ENCODE measurements around the gene SLC16A3.
"Not testable (repeated sequence)": the region's sequence is repeated elsewhere in the genome, so short reads cannot be mapped to it uniquely, and the experiment has no call there.

The SLC16A3 gene

DNA sequence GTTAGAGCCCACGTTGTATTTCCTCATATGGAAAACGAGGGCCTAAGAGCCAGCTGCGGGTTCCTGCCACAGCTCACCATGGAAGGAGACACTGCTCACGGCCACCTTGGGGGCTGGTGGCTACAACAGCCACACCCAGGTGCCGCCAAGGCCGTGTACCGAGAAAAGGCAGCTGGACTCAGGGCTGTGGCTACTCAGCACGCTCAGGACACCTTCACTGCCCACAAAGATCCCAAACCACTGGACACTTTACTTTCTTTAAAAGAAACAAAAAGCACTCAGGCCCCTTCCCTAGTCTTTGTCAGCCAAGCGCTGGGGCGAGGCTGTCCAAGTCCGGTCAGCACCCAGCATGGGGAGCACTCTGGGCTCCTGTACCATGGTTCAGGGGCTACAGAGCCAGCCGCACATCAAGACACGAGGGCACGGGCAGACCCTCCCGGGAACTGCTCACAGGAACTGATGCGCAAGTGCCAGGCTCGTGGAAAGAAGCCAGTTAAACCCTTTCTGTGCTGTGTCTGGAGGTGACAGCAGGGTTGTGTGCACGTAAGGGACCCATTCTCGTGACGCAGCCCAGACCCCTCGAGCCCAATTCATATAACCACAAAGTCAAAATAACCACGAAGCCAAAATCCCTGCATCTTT, 18.5 kb downstream of the SLC16A3 start:
- DNase-seq (ENCODE audit: low read depth): no peak

DNA sequence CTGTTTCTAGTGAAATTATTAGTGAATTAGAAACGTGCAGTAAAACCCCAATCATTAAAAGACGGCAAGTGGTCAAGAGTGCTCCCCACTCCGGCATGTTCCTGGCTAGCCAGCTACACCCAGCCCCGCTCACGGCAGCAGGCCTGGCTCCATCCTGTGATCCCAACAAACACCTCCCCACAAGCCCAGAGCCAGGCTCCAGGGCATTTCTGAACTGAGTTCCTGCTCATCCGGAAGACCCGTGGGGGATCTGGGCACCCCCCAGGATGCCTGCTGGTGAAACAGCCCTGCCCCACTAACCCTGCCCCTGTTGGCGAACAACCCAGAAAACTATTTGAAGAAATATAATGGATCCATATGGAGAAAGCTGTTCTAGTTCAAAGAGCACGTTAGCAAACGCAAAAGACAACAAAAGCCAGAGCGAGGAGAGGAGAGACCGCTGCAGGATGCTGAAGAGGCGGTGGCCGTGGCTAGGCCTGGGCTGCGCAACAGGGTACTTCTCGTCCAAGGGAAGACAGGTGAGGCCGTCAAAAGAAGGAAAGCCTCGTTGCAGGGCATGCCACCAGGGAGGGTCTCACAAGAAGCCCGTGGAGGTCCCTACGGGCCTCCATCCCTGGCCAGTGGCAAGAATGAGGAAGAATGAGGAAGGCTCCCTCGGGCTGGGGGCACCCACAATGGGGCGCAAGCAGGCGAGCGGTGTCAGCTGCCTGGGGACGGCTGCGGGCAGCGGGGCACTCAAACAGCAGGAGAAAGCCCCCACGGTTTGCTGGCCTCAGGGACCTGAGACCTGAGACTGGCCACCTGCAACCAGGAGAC, 19.2 kb downstream of the SLC16A3 start:
- DNase-seq (ENCODE audit: low read depth): no peak

DNA sequence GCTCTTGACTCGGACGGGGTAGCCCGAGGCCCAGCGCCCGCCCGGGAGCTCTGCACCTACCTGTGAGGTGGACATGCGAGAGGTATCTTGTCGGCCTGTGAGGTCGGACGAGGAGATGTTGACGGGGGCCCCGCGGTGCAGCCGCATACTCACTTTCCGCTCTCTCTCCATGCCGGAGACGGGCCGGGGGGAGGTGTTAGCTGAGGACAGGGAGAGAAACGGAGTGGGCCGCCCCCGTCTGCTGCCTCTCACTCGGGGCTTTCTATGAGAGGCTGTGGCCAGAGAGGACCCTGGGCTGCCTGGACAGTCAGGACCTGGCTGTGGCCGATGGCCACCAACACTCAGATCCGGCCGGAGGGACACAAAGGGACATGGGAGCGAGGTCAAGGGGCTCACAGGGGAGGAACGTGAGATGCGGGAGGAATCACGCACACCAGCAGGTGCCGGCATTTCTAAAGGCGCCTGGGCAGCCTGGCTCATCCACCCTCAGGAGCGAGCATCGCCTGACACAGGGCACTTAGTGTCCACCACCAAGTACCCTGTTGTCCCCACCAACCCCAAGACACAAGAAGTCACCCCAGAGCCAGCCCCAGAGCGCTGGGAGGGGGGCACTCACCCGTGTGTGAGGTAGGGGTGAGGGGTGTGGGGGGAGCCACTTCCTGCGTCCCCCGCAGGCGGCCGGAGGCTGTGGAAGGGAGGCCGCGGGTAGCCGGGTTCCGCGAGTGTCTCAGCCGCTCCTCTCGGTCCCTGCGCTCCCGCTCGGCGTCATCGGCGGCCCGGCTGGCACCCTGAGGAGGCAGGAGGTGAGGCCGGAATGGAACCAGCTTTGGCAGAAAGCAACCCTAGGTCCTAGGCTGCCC, 20.2 kb downstream of the SLC16A3 start:
- DNase-seq (ENCODE audit: low read depth): no peak

DNA sequence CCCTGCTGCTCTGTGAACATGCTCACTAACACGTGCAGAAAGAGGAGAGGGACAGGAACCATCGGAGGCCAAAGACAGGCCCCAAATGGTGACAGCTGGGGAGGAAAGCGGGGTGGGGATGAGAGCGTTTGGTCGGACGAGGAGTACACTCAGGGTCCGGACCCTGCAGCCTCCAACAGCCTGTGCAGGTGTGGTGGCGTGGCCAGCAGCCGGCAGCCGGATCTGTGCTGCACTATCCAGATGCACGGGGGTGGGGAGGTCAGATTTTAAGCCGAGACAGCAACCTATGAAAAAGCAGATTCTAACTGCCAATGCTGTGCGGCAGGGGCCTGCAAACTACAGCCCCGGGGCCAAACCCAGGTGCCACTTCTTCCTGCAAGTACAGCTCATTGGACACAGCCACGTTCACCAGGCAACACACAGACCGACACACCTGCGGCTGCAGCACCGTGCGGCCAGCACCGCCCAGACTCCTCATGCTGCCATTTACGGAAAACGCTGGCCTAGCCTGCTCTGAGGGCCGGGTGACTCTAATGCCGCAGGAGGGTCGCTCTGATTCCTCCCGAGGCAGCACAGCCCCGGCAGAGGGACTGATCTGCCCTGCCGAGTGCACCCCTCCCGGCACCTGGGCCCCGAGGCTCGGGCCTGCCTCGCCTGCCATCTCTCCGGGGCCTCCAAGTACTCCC, 21.2 kb downstream of the SLC16A3 start:
- no peak for DNase-seq (ENCODE audit: low read depth)

GRCh38 chr17:82250868-82251500, 22.1 kb downstream of the SLC16A3 start:
- no peak for DNase-seq (ENCODE audit: low read depth)

GRCh38 chr17:82252511-82253178, 23.8 kb downstream of the SLC16A3 start:
- DNase-seq (ENCODE audit: low read depth): no peak

DNA sequence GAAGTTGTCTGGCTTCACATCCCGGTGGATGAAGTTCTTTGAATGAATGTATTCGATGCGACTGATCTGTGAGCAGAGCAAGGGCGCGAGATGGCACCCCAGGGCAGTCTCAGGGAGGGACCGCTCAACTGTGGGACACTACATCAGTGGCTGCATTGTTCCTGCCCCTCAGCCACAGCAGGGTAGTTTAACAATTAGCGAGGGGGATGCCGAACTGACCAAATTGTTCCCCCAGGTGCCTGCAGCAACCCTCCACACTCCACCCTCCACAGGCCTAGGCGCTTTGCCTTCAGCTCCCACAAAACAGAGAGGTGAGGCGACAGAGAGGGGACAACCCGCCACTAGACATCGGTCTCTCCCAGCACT, 24.3 kb downstream of the SLC16A3 start:
- DNase-seq (ENCODE audit: low read depth): no peak

- DNase-seq (ENCODE audit: low read depth): not testable (repeated sequence)
Measured at GRCh38 chr17:82254096-82254495, 25.3 kb downstream of the SLC16A3 start.

- DNase-seq (ENCODE audit: low read depth): not testable (repeated sequence)
Measured at GRCh38 chr17:82254746-82255145, 25.9 kb downstream of the SLC16A3 start.

DNA sequence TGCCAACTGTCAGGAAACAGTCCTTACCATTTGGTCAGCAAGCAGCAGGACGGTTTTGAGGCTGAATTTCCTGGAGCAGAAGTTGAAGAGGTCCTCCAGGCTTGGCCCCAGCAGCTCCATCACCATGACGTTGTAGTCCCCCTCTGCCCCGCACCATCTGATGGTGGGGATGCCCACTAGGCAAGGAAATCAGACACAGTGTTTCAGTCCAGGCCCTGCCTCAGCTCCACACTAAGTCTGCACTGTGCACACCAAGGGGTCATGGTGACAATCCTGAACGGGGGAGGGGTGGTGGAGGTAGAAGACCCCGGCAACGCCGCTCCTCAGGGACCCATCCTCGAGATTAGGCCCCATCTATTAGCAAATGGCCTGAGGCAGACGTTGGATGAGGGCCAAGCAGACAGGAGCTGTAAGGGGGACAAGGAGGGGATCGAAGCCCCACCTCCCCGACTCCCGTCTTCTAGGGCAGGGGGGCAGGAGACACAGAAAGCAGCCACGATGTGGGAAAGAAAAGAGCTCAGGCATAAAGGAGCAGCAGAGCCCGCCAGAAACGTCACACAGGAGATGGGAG, 26.6 kb downstream of the SLC16A3 start:
- no peak for DNase-seq (ENCODE audit: low read depth)

DNA sequence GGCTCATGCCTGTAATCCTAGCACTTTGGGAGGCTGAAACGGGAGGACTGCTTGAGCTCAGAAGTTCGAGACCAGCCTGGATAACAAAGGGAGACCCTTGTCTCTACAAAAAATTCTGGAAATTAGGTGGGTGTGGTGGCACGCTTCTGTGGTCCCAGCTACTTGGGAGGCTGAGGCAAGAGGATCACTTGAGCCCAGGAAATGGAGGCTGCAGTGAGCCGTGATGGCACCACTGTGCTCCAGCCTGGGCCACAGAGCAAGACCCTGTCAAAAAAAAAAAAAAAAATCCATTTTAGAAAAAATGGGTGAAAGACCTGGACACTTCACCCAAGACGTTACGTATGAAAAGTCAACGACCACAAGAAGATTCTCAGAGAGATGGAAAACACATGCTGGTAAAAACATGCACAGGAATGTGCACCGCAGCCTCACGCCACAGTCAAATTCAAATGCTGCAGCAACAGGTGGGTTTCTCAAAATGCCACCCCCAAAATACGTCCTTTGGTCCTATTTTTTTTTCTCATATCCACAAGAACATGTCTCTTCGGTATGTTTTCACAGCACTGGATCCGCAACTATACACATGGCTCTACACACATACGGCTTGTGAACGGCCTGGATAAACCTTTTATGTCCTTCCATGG, 27.5 kb downstream of the SLC16A3 start:
- DNase-seq (ENCODE audit: low read depth): no peak

DNA sequence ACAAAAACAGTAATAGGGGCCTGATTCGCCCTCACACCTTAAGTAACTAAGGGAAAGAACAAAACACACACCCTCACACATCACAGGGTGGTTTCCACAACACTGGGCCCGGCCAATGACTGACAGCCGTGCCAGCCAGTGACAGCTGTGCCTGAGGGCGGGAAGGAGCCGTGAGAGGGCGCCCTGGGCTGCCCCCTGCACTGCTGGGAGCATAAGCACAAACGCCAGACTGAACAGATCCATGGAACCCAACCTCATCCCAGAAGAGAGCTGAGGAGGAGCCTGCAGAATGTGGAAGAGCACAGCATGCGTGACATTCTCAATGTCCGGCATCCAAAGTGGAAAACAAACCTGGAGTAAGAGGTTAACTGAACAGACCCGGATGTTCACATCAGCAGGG, 28.6 kb downstream of the SLC16A3 start:
- DNase-seq (ENCODE audit: low read depth): peak; percentile 58

- DNase-seq (ENCODE audit: low read depth): no peak
Measured at GRCh38 chr17:82258555-82258954, 29.7 kb downstream of the SLC16A3 start.

- DNase-seq (ENCODE audit: low read depth): not testable (repeated sequence)
Measured at GRCh38 chr17:82259972-82260961, 31.4 kb downstream of the SLC16A3 start.

GRCh38 chr17:82262344-82262743, 33.5 kb downstream of the SLC16A3 start:
- DNase-seq (ENCODE audit: low read depth): no peak

- no peak for DNase-seq (ENCODE audit: low read depth)
Measured at GRCh38 chr17:82263641-82264040, 34.8 kb downstream of the SLC16A3 start.

GRCh38 chr17:82266142-82266541, 37.3 kb downstream of the SLC16A3 start:
- DNase-seq (ENCODE audit: low read depth): no peak

DNA sequence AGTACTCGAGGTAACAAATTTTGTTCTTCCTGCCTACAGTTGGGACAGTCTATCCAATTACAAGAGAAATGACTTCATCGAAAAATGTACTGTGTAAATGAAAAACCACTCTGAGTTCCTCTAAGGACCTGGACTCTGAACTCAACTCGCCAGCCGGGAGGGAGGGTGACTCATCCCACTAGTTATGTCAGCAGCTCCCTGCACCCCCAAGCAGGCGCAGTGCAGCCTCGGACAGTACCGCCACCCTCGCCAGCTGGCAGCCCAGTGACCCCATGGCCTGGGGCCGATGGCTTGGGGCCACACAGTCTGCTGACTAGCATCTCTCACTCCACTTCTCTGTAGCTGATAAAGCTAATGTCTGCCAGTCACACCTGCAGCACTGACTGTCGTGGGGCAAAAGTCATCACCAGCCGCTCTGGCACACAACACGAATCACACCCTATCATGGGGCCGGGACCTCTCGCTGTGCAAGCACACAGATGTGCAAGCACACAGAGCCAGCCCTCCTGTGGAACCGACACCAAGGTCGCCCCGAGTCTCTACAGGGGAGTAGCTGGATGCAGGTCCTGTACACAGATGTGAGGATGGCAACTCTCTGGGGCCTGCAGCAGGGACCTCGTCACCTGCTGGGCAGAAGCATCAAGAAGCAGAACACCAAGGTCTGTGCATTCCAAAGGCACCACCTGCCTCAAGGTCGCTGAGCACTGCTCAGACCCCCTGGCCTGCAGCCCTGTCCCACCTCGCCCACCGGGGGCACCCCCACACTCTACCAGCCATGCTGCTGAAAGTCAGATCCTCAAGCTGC, 38.9 kb downstream of the SLC16A3 start:
- no peak for DNase-seq (ENCODE audit: low read depth)
